Endometrial microvascular endothelial cells (primary cell): ENCODE results near the gene GALT. TPM values are rescaled to one million over a fixed set of nuclear protein-coding genes. Genes with fewer than 3 reads are reported as not detected.

Experiments
- in situ Hi-C: cut with HindIII; loops from 2 replicates; pipeline ENCODE4 v1.10.0; 2017; ENCODE audit warnings: low sequenced_read_pairs, low pct_unique_long_range_greater_than_20kb; ENCODE audit errors: inconsistent ontology term
- total RNA-seq: library from RNA; depleted of rRNA; stranded (reverse); fragments of >200 nt; gene quantifications from one replicate; pipeline ENCODE4 v1.2.3, GENCODE V29; 2015; ENCODE audit errors: inconsistent ontology term

The GALT gene
- total RNA-seq, 1 donor from 2014 or later, result 20.5 TPM

GRCh38 chr9:34647651-34648050 is 1.2 kb downstream of the GALT start:
- in situ Hi-C loops, result no loop called here

DNA sequence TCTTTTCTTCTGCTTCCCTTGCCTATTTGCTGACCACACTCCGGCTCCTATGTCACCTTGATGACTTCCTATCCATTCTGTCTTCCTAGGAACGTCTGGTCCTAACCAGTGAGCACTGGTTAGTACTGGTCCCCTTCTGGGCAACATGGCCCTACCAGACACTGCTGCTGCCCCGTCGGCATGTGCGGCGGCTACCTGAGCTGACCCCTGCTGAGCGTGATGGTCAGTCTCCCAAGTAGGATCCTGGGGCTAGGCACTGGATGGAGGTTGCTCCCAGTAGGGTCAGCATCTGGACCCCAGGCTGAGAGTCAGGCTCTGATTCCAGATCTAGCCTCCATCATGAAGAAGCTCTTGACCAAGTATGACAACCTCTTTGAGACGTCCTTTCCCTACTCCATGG is 2.2 kb downstream of the GALT start:
- in situ Hi-C loops, result no loop called here

GRCh38 chr9:34650816-34651215 is 4.3 kb downstream of the GALT start:
- in situ Hi-C loops, result no loop called here

DNA sequence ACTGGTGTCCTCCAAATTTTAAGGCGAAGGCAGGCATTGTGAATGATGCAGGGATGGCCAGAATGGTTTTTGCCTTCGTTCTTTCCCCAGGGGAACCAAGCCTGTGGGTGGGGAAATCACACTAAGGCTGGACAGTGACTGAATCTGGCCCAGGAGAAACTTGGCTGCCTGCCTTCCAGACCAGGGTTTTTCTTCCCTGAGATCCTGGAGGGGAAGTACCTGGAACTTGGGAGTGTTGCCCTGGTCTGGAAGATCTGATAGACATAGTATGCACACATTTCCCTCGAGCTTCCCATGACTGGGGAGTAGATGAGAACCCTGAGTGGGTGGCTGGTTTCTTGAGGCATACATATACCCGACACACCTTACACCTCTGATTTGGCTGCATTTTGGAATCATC is 4.8 kb downstream of the GALT start:
- in situ Hi-C loops, result no loop called here

DNA sequence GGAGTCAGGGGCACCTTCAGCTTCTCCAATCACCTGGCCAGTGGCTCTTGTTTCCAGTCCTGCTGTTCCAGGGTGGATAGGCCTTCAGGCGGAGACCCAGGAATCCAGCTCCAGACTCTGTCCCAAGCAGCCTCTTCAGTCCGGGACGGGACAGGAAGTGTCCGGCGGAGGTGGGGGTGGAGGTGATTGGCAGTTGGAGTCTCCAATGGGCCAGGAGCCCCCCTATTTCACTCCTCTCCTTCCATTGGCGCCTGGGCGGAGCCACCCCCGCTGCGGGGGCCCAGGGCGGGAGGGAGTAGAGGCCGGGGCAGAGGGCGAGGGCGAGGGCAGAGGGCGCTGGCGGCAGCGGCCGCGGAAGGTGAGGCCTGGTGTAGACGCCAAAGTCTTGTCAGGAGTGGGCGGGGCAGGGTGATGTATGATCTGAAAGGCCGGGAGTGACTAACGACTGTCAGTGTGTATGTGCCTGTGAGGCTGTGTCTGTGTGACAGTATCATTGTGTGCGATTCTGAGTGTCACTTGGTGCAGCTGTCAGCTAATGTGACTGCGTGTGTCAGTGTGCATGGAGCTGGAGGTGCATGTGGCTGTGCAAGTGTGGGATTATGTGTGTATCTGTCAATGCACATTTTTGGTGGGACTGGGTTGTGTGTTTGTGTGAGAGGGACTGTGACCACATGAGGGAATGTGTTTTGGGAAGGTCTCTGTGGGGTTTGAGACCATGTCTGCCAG is 5.6 kb downstream of the GALT start, which contains the start of gene IL11RA:
Gene IL11RA, plus strand, starts transcription at position 310 of the 726 bp plus-strand sequence. CDS start 3,033 bp downstream, outside the sequence.
- in situ Hi-C loops, result no loop called here

DNA sequence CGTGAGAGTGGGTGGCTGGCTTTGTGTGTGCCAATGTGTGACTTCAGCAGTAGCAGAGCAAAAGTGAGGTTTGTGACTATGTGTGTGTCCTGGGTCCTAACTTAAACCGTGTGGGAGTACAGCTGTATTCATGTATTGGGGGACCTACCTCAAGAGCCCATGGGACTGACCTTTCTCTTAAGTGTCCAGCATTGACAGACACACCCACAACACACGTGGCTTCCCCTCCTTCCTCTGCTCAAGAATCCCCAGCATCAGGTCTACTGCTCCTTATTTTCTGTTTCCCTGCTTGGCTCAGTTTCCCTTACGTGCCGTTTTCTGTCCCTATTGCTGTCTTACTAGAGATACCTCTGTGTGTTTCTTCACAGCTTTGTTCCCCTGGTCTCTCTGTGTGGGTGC is 6.1 kb downstream of the GALT start:
- in situ Hi-C loops, result no loop called here

- in situ Hi-C loops, result no loop called here
These were observed 6.9 kb downstream of the GALT start for GRCh38 chr9:34653151-34654072.

GRCh38 chr9:34654323-34655051 is 8.0 kb downstream of the GALT start:
- in situ Hi-C loops, result no loop called here

GRCh38 chr9:34655394-34655793 is 8.9 kb downstream of the GALT start:
- in situ Hi-C loops, result no loop called here

- in situ Hi-C loops, result no loop called here
These were observed 10.5 kb downstream of the GALT start for GRCh38 chr9:34656992-34657391.

DNA sequence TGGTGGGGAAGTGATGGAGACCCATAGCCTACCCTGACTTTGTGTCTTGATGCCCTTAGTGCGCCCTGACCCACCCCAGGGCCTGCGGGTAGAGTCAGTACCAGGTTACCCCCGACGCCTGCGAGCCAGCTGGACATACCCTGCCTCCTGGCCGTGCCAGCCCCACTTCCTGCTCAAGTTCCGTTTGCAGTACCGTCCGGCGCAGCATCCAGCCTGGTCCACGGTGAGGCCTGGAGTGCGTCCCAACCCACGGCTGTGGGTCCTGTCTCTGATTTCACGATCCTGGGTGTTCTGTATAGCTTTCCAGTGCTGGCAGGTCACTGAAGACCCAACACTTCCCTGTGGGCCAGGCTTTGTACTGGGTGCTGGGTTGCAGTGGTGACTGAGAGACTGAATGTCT is 12.0 kb downstream of the GALT start:
- in situ Hi-C loops, result no loop called here

- in situ Hi-C loops, result no loop called here
These were observed 13.2 kb downstream of the GALT start for GRCh38 chr9:34659592-34660253.

DNA sequence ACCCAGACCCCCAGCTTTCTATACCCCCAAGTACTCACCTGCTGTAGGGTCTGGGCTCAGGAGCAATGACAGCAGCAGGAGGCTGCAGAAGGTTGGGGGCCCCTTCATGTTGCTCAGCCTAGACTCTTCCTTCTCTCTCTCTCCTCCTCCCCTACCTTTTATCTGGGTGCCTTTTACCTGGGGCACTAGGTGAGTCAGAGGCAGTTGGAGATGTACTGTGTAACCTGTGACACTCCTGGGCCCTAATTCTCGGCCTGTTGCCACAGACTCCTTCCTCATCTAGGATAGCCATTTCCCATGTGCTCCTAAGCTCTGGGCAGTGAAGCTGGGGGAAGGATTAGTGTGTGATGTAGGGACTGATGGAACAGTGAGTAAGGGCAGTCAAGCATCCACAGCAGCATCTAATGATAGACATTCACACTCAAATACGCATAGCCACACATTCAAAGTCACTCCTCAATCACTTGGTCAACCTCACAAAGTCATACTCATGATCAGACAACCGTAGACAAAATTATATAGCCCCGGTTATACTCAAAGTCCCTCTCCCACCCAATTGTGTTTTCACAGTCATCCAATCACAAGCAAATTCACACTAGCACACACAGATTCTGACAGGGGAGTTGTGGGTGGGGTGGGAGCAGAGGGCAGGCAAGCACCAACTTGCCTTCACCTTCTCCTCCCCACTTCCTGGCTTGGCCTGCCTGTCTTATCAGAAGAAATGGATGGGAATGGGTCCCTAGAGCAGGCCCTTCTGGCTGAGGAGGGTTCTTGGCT is 16.2 kb downstream of the GALT start, which contains the start of gene CCL27:
Gene CCL27, minus strand, starts transcription at position 132 of the 777 bp plus-strand sequence. Its CDS starts 24 bp downstream, at position 108.
- in situ Hi-C loops, result no loop called here

GRCh38 chr9:34663303-34663605 is 16.8 kb downstream of the GALT start:
- in situ Hi-C loops, result no loop called here

GRCh38 chr9:34664281-34665066 is 18.0 kb downstream of the GALT start:
- in situ Hi-C loops, result no loop called here

- in situ Hi-C loops, result no loop called here
These were observed 18.5 kb downstream of the GALT start for GRCh38 chr9:34665067-34665380.

DNA sequence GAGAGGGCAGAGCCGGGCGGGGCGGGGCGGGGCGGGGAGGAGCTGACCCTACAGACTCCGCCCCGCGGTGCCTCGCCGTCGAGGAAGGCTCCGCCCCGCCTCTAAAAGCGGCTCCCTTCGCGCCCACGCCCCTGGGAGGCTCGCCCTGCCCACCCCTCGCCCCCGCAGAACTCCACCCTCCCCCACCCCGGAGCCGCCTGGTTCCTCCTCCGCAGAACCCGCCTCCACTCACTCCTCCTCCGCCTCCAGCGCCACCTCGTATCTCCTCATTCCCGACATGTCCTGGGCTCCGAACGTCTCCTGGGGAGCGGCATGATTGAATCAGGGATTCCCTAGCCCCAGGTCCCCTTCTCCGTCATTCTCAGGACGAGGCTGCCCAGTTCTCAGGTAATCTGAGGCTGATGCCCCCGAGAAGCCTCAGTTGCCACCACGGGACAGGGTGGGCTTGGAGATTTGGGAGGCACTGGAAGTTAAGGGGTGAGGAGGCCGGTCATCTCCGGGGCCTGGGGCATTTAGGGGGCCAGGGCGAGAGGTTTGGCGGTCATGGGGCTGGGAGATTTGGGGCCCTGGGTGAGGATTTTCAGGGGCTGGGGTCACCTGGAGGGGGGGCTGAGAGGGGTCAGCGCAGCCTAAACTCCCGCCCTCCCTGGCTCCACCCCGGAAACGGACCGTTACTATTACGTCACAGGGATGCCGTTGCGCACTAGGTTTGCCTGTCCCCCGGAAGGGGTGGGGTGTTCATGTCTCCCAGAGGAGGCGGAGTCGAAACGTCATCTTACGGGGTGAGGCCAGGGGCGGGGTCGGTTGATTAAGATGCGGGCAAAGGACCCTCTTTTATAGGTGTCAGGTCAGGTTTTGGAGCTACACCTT is 19.1 kb downstream of the GALT start:
- in situ Hi-C loops, result no loop called here
